Measurements from ENCODE around the gene WNT3. TPM values are rescaled to one million over a fixed set of nuclear protein-coding genes. Genes with fewer than 3 reads are reported as not detected.
"Not testable (repeated sequence)": the region's sequence is repeated elsewhere in the genome, so short reads cannot be mapped to it uniquely, and the experiment has no call there.

Gene WNT3, protein sequence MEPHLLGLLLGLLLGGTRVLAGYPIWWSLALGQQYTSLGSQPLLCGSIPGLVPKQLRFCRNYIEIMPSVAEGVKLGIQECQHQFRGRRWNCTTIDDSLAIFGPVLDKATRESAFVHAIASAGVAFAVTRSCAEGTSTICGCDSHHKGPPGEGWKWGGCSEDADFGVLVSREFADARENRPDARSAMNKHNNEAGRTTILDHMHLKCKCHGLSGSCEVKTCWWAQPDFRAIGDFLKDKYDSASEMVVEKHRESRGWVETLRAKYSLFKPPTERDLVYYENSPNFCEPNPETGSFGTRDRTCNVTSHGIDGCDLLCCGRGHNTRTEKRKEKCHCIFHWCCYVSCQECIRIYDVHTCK
- 2.1 TPM for polyA plus RNA-seq (2013, experiment 1 of 2; ENCODE audit: insufficient read length)
- polyA plus RNA-seq (2013, experiment 2 of 2; ENCODE audit: insufficient read length), result 2.3 TPM

DNA sequence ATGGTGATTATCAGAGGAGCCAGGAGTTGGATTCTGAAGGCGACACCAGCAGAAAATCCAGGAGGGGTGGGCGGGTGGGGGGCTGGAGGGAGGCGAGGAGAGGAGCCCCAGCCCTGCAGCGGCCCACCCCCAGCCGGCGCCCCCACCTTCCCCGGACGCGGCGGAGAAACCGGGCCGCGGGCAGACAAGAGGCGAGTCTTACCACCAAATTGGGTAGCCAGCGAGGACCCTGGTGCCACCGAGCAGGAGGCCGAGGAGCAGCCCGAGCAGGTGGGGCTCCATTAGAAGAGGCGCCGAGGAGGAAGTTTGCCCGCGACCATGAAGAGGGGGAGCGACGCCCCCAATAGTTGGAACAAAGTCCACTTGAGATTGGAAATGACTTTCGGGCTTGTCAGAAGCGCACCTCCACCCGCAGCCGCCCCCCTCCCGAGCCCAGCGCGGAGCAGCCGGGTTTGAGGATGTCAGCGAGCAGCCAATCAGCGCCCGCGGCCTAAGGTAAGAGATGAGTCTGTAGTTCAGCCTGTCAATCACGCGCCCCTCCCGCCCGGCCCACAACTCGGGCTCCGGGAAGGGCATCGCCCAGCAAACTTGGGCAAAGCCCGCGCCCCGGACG, at the start of gene WNT3:
WNT3 (minus strand) TSS at position 377 of the 613 bp plus-strand sequence; CDS start at position 282, 95 bp downstream.
- no peak for DNase-seq

- no peak for DNase-seq
These were observed 48.3 kb upstream of the WNT3 start for GRCh38 chr17:46866747-46867146.

- no peak for DNase-seq
These were observed 47.8 kb upstream of the WNT3 start for GRCh38 chr17:46866325-46866724.

DNA sequence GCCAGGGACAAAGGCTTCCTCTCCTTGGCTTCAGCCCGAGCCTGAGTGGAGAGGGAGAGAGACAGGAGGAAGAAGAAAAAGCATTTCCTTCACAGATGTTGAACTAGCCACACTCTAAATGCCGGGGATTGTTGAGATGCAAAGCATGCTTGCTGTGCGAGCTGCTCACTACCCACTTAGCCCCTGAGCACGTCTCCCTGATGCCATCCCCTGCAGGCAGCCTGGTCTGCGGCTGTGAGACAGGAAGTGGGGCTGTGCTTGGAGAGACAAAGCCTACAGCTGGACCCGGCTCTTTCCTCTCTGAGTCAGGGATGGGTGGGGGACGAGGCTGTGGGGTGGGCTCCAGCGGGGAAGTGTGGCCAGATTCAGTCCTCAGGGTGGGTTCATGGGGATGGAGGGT, 46.6 kb upstream of the WNT3 start:
- DNase-seq, result peak; percentile 74

- DNase-seq, result no peak
These were observed 45.1 kb upstream of the WNT3 start for GRCh38 chr17:46863383-46864121.

DNA sequence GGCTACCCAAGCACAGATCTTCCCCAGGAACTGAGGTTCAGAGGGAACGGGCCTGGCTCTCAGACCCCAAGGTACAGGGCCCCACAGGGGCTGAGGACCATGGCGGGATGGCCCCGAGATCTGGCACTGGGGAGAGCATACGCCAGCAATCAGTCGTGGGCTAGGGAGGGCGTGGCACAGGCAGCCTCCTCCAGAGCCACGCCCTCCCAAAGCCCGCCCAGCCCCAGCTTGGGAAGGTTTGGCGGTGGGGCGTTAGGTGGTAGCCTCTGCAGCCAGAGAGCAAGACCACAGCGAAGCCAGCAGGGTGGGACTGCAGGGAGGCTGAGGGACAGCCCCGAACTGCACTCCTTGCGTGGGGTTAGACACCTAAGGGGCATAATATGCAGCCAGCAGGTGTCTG, 44.5 kb upstream of the WNT3 start:
- no peak for DNase-seq

DNA sequence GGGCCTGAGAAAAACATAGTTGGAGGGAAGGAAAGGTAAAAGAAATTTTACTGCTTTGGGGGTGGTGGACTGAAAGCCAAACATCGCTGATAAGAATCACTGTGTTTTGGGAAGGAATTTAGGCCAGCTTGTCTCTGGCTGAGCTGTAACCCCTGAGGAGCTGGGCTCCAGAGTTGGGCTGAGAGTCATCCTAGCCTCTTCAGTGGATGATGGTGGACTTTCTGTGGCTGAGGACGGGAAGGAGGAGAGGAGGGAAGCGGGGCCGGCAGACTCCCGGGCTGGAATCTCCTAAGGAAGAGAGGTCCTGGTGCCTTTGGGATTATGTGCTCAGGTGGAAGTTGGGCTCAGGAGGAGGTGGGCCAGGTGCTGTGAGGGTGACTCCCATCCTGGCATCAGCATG, 41.5 kb upstream of the WNT3 start:
- no peak for DNase-seq

- no peak for DNase-seq
These were observed 39.1 kb upstream of the WNT3 start for GRCh38 chr17:46857600-46857999.

DNA sequence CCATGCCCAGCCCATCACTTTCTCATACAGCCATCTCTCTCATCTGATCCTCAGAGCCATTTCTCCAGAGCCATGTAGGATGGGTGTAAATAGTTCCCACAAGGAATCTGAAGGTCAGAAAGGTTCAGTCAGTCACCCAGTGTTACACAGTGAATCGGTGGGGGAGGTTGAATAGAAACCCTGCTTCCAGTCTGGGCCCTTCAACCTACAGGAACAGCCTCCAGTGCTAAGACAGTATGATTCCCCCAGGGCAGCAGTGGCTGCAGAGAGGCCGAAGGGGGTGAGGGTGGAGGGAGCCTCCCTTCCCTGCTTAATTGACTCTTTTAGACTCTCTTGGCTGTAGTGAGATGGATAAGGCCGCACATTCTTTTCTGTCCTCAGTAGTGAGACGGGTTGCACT, 36.5 kb upstream of the WNT3 start:
- no peak for DNase-seq

DNA sequence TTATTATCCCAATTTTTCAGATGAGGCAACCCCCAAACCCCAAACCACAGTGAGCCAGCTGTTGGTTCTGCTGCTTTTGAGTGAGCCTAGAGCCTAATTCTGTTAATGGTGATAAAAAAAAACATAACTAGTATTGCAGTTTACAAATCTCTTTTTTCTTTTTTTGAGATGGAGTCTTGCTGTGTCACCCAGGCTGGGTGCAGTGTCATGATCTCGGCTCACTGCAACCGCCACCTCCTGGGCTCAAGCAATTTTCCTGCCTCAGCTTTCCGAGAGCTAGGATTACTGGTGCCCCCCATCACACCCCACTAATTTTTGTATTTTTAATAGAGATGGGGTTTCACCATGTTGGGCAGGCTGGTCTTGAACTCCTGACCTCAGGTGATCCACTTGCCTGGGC, 36.0 kb upstream of the WNT3 start:
- DNase-seq, result no peak

DNA sequence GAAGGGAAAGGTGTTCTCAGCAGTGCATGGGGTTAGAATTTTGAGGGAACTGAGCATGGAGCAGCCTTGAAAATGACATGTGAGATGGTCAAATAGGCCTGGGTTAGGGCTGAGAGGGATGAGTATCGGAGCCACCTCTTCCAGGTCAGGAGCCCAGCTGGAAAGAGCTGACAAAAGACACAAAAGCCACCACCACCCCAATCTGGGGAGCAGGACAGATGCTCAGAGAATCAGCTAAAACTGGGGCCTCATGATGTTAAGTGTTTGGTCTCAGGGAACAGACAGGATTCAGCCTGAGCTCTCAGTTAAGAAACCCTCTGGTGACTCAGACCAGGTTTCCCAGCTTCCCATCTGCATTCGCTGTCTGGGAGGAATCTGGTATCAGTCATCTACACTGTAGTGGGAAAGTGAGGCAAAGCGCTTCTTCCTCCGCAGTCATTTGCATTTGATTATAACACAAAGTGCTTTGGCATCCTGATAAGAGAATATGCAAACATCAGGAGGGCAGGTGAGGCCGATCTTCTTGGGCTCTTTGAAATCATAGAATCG, 35.5 kb upstream of the WNT3 start:
- peak; percentile 25 for DNase-seq

DNA sequence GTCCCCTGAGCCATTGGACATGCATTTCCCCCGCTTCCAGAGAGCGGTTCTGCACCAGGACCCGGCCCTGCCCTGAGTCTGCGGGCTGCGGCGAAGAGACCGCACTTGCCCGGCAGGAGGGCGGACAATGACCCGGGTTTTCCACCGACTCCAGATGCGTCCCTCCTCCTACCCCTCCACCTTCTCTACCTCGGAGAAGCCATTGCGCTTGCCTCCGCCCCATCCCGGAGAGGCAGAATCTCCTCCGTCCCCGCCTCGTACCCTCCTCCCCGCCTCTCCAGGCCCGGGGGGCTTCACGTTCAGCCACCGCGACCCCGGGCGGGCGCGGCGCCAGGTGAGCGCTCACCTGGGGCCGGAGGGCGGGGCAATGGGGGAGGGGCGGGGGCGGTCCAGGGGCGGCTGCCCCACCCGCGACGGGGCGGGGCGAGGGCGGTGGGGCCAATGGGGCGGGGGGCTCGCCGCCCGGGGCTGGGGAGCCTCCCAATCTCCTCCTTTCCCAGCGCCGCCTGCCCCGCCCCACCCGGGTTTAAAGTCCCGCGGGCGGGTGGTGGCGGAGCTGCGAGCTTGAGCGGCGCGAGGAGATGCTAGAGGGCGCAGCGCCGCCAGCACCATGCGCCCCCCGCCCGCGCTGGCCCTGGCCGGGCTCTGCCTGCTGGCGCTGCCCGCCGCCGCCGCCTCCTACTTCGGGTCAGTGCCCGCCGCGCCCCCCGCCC, 32.7 kb upstream of the WNT3 start, which contains the start of gene WNT9B:
WNT9B (plus strand) TSS at position 555 of the 713 bp plus-strand sequence; CDS start at position 611, 56 bp downstream.
- no peak for DNase-seq

GRCh38 chr17:46850688-46851028, 32.2 kb upstream of the WNT3 start:
- DNase-seq, result no peak

GRCh38 chr17:46848534-46848933, 30.0 kb upstream of the WNT3 start:
- no peak for DNase-seq

DNA sequence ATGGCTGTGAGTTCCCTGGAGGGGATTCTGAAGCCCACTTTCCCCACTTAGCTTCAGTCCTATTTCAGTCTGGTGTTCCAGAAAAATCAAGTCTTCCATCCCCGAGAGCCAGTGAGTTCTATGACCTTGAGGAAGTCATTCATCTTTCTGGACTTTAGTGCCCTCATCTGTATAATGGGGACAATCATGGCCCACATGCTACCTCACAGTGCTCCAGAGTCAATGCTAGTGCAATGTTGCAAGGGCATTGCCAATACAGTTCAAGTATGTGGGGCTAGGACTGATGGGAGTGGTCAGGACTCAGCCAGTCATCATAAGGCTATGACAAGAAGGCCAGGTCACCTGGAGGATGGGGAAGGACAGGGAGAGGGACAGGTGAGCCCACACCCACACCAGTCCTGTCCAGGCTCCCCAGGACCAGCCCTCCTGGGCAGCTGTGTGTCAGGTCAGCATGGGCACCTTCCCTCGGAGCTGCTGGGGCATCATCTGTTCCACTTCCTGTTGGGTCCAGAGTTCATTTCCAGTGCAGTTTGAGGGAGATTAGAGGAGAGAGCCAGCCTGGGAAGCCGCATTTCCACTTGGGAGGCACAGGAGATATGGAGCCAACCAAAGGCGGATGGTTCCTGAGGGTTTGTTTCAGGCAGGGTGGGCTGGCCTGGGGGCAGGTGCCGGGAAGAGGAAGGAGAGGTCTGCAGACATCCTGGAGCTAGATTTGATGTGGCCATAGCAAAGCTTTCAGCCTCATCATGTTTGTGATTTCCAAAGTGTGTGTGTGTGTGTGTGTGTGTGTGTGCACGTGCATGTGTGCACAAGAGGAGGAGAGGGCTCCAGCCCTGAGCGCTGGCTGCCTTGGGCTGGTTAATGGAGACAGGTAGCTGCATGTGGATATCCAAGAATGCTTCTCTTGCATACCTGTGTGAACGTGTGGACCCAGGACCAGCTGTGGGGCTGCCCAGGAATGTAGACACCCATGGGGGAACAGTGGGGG, 29.0 kb upstream of the WNT3 start:
- DNase-seq, result no peak

GRCh38 chr17:46842835-46843234, 24.3 kb upstream of the WNT3 start:
- DNase-seq, result no peak

DNA sequence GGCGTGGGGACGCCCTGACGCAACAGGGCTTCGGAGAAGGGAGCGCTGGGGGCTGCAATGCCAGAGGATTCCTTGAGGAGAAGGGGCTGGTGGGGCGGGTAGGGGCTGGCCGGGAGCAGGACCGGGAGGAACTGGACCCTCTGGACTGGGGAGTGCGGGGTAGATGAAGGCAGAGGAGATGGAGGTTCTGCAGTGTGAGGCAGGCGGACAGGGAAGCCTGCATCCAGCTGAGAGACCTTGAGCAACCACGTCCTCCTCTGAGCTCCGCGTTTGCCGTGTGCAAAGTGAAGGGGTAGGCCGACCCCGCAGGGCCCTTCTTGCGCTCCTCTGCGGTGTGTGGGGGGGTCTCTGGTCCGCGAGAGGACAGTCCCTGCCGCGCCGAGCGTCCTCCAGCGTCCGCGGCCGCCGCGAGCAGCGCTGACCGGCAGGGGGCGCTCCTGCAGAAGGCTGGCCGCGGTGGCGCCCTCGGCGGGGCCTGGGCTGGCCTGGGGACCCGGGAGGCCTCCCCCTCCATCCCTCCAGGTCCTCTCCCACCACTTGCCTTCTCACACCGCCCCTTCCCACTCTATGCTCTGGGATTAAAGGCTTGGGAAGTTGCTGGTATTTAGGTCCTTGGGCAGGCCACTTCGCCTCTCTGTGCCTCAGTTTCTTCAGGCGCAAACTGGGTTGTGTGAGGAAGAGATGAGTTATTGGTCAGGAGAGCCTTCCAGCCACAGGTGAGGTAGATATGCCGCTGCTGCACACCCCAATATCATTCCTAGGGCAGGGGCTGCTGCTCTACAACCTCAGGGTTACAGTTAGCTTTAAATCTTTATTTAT, 23.3 kb upstream of the WNT3 start:
- DNase-seq, result no peak

DNA sequence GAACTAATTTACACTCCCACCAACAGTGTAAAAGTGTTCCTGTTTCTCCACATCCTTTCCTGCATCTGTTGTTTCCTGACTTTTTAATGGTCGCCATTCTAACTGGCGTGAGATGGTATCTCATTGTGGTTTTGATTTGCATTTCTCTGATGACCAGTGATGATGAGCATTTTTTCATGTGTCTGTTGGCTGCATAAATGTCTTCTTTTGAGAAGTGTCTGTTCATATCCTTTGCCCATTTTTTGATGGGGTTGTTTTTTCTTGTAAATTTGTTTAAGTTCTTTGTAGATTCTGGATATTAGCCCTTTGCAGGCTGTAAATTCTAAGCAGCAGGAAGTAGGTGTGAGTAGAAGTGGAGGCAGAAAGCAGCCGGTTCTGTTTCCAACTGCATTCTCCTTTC, 22.1 kb upstream of the WNT3 start:
- DNase-seq, result not testable (repeated sequence)

- DNase-seq, result no peak
These were observed 20.7 kb upstream of the WNT3 start for GRCh38 chr17:46839211-46839610.

DNA sequence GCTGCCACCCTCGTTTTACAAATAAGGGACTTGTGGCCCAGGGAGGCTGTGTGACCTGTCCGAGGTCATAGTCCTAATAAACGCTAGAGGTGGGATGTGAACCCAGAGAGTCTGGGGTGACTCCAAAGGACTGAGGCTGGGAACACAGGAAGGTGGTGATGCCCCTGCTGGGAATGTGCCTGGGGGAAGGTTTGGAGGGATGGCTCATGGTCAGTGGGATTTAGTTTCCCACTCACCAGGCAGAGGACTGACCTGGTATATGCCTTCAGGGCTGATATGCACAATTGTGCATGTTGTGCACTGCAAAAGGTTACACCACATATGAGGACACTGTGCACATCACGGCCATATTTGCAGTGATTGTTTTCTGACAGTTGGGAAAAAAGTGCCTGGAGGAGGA, 19.0 kb upstream of the WNT3 start:
- DNase-seq, result no peak

All from fibroblast of skin of back (primary cell).